C4-2B (cell line): ENCODE data around the gene SLC39A13.
A peak's percentile ranks its signal among the peaks of the same experiment; 100 is the strongest.

Experiments
- CTCF ChIP-seq: fragments of 450-650 bp; conservative IDR thresholded peaks from 2 replicates; pipeline ENCODE4 v1.5.1; 2017; ENCODE audit warnings: mild to moderate bottlenecking
- ZFX ChIP-seq: fragments of 450-650 bp; IDR thresholded peaks from 2 replicates; pipeline ENCODE4 v1.6.1; 2017

DNA sequence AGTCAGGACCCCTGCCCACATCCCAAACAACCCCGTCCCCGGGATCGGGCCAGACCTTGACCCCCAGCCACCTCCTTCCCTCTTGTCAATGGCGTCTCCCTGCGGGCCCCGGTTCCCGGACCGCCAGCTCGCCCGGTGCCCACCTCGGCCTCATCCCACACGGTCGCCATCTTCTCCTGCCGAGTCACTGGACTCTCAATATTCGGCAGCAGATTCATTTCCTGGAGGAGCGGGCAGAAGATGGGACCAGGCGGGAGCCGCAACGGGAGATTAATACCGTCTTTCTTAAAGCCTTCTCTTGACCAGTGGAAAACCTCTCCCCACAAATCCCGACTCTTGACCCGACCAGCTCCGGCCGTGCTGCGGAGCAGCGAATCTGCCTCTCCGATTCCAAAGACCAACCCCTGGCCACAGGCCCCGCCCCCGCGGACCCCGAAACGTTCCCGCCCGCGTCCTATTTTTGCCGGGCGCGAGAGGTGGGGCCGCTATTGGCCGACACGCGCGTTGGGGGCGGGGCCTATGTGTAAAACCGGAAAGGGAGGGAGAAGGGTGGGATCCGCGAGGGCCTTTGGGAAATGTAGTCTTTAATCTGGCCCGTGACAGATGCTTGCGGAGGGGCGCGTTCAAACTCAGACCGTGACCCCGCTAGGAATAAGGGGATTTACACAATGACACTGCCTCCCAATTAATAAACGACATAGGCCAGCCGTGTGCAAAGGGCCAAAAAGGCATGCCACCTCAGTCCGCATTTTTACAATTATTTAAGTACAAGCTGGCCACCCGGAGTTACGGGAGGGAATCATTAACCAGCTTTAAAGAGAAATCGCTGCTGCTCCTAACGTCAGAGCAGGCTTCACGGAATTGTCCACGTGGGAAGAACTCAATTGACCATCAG is 17.9 kb downstream of the SLC39A13 start, which contains the start of gene PSMC3:
- TF ChIP-seq CTCF: no peak
- 0 out of 2 replicates have a peak, but pooled peaks have one; percentile 8 for TF ChIP-seq ZFX
